SK-N-SH (cell line): Measurements from ENCODE around the gene TPD52L1. TPM values are rescaled to one million over a fixed set of nuclear protein-coding genes. Genes with fewer than 3 reads are reported as not detected.

Experiments
- CTCF ChIA-PET: fragments of 300-600, 350-600 bp; formaldehyde crosslinking; extraction: SDS; loops from one replicate; lab custom pipeline; 2021; lab: Yijun Ruan, JAX
- POLR2A ChIA-PET: fragments of 350-600 bp; sonication (Branson Sonifier 250); formaldehyde crosslinking; extraction: SDS; loops from one replicate; lab custom pipeline; 2020; ENCODE audit warnings: antibody characterized with exemption, inconsistent platforms; lab: Yijun Ruan, JAX
- DNase-seq: peaks from one replicate; pipeline ENCODE4 v3.0.0; 2012
- H2AFZ ChIP-seq: fragments of 200-600 bp; sonication (generic); 2 replicates; pipeline ENCODE4 v1.8.1; 2016; ENCODE audit warnings: antibody characterized with exemption, mild to moderate bottlenecking, low read depth
- H3F3A ChIP-seq: fragments of 200-600 bp; sonication (generic); replicated peaks from 2 replicates; pipeline ENCODE3; 2016; ENCODE audit warnings: antibody characterized with exemption, mild to moderate bottlenecking; ENCODE audit not compliant: insufficient read depth
- H3K27ac ChIP-seq, 2 experiments: fragments of 200-500 bp in 1 of 2; fragments of 200-600 bp in 1 of 2; sonication (Bioruptor generic) in 1 of 2; sonication (generic), shearing (Covaris generic) in 1 of 2; 2 replicates each; pipeline versions ENCODE4 v1.5.1 to v1.6.1; 2014 to 2016; ENCODE audit warnings: low read depth in 2 of 2, inconsistent platforms in 1 of 2, low read length in 1 of 2, mild to moderate bottlenecking in 1 of 2, mixed read lengths in 1 of 2
- H3K27me3 ChIP-seq: fragments of 200-600 bp; sonication (generic), shearing (Covaris generic); 2 replicates; pipeline ENCODE4 v1.6.1; 2016; ENCODE audit warnings: mixed run types; ENCODE audit not compliant: insufficient read depth
- H3K36me3 ChIP-seq, 2 experiments: fragments of 200-500 bp in 1 of 2; fragments of 200-600 bp in 1 of 2; sonication (Bioruptor generic) in 1 of 2; sonication (generic) in 1 of 2; replicated peaks in 1 of 2; 2 replicates each; pipeline versions ENCODE3 to v1.5.1; 2014 to 2016; ENCODE audit warnings: low read length in 1 of 2, mild to moderate bottlenecking in 1 of 2; ENCODE audit not compliant: insufficient read depth in 2 of 2, control insufficient read depth in 1 of 2
- H3K4me1 ChIP-seq, 2 experiments: fragments of 200-500 bp in 1 of 2; fragments of 200-600 bp in 1 of 2; sonication (Bioruptor generic) in 1 of 2; sonication (generic), shearing (Covaris generic) in 1 of 2; 2 replicates each; pipeline versions ENCODE4 v1.5.1 to v1.6.1; 2014 to 2016; ENCODE audit warnings: low read depth in 1 of 2, low read length in 1 of 2, mixed run types in 1 of 2; ENCODE audit not compliant: insufficient read depth in 2 of 2, control insufficient read depth in 1 of 2
- H3K4me2 ChIP-seq: fragments of 200-600 bp; sonication (generic), shearing (Covaris generic); 2 replicates; pipeline ENCODE4 v1.6.1; 2017; ENCODE audit warnings: mixed run types
- H3K4me3 ChIP-seq, 2 experiments: fragments of 200-500 bp in 1 of 2; fragments of 200-600 bp in 1 of 2; sonication (Bioruptor generic) in 1 of 2; sonication (generic), shearing (Covaris generic) in 1 of 2; 2 replicates each; pipeline versions ENCODE4 v1.5.1 to v1.8.1; 2014 to 2016; ENCODE audit warnings: low read depth in 2 of 2, inconsistent platforms in 1 of 2, low read length in 1 of 2, mild to moderate bottlenecking in 1 of 2, mixed read lengths in 1 of 2, moderate library complexity in 1 of 2
- H3K79me2 ChIP-seq: fragments of 200-600 bp; sonication (generic); 2 replicates; pipeline ENCODE4 v1.8.1; 2017; ENCODE audit warnings: mild to moderate bottlenecking; ENCODE audit not compliant: insufficient read depth
- H3K9ac ChIP-seq: fragments of 200-600 bp; sonication (generic); 2 replicates; pipeline ENCODE4 v1.6.1; 2017; ENCODE audit warnings: mixed run types
- H3K9me2 ChIP-seq: fragments of 200-600 bp; sonication (generic); 2 replicates; pipeline ENCODE4 v1.6.1; 2017; ENCODE audit warnings: mixed run types
- H3K9me3 ChIP-seq: fragments of 200-600 bp; sonication (generic); 2 replicates; pipeline ENCODE4 v1.6.1; 2017; ENCODE audit warnings: mixed run types, mild to moderate bottlenecking, moderate library complexity
- H4K20me1 ChIP-seq: fragments of 200-600 bp; sonication (generic); 2 replicates; pipeline ENCODE4 v1.6.1; 2017; ENCODE audit warnings: mild to moderate bottlenecking, mixed run types; ENCODE audit not compliant: insufficient read depth
- FOXJ3 ChIP-seq: sonication (generic); formaldehyde crosslinking; IDR thresholded peaks from 2 replicates; pipeline ENCODE4 v1.5.1; 2020; ENCODE audit warnings: mild to moderate bottlenecking, missing genetic modification reagents
- GABPA ChIP-seq: IDR thresholded peaks from 2 replicates; pipeline ENCODE4 v1.4.0; 2012; ENCODE audit warnings: low read depth, mild to moderate bottlenecking
- GATA2 ChIP-seq: sonication (generic); formaldehyde crosslinking; IDR thresholded peaks from 2 replicates; pipeline ENCODE4 v1.5.0; 2020; ENCODE audit warnings: mild to moderate bottlenecking, missing genetic modification reagents
- MEF2A ChIP-seq: IDR thresholded peaks from 2 replicates; pipeline ENCODE4 v1.4.0; 2012; ENCODE audit warnings: low read depth, borderline replicate concordance
- POLR2AphosphoS5 ChIP-seq: IDR thresholded peaks from 2 replicates; pipeline ENCODE4 v1.6.1; 2012; ENCODE audit warnings: low read depth, low read length
- RAD21 ChIP-seq: IDR thresholded peaks from 2 replicates; pipeline ENCODE4 v1.6.1; 2012; ENCODE audit warnings: mild to moderate bottlenecking, low read length
- RFX5 ChIP-seq: IDR thresholded peaks from 2 replicates; pipeline ENCODE4 v1.6.1; 2012; ENCODE audit warnings: mild to moderate bottlenecking, improper control_type of control experiment, low read length
- RXRA ChIP-seq: IDR thresholded peaks from 2 replicates; pipeline ENCODE4 v1.4.0; 2012; ENCODE audit warnings: low read depth, mild to moderate bottlenecking, borderline replicate concordance
- TAF1 ChIP-seq: IDR thresholded peaks from 2 replicates; pipeline ENCODE4 v1.6.1; 2012; ENCODE audit warnings: low read depth, mild to moderate bottlenecking, low read length, moderate library complexity, borderline replicate concordance
- TCF12 ChIP-seq: IDR thresholded peaks from 2 replicates; pipeline ENCODE4 v1.4.0; 2012
- YY1 ChIP-seq: IDR thresholded peaks from 2 replicates; pipeline ENCODE4 v1.4.0; 2012; ENCODE audit warnings: low read depth, mild to moderate bottlenecking
- WGBS: methylation state at CpG from one replicate; pipeline ENCODE4 v1.1.6; 2017; ENCODE audit warnings: low lambda C conversion rate; 5-methylcytosine and 5-hydroxymethylcytosine counted together
- polyA plus RNA-seq, 3 experiments: library from polyadenylated mRNA; depleted of rRNA; stranded (reverse); fragments of >200 nt; gene quantifications; 2 replicates each; pipeline ENCODE4 v1.2.3, GENCODE V29; 2012
- TF ChIP-seq, protein P1 (sequence below): IDR thresholded peaks from 2 replicates; pipeline ENCODE4 v1.4.0; 2012; ENCODE audit warnings: low read depth
- TF ChIP-seq, protein P2 (sequence below): fragments of 150-350 bp; IDR thresholded peaks from 2 replicates; pipeline ENCODE4 v1.6.1; 2016; ENCODE audit warnings: mild to moderate bottlenecking, low read depth, low read length
- TF ChIP-seq, protein P3 (sequence below): fragments of 150-350 bp; IDR thresholded peaks from 2 replicates; pipeline ENCODE4 v1.6.1; 2017; ENCODE audit warnings: antibody characterized with exemption, low read length, low read depth, borderline replicate concordance

The TPD52L1 gene
- polyA plus RNA-seq, 1 of the 3 experiments (the other 2 are of a cell fraction), result 0.13 TPM

GRCh38 chr6:125310994-125311649, 157.5 kb downstream of the TPD52L1 start (continued):
- no peak for TF ChIP-seq YY1
- TF ChIP-seq RXRA, result no peak

- POLR2A ChIA-PET, result no interaction called here
These were observed 158.9 kb downstream of the TPD52L1 start for GRCh38 chr6:125312478-125312877.

GRCh38 chr6:125312950-125313349, 159.4 kb downstream of the TPD52L1 start:
- no peak for DNase-seq
- Histone ChIP-seq H3K4me2 (no peak overlapping the region), H3K36me3 (no peaks in the 10 kb centered on the region), H3K4me1 (peaks cover 0 to 2% of the 10 kb centered on the region in 2 experiments; a peak in 1 of 4 replicates), H2AFZ (no peak overlapping the region), H3K4me3 (no peak overlapping the region), H3K9me3 (no peaks in the 10 kb centered on the region), H3K27me3 (peaks cover 20% of the 10 kb centered on the region; the same call in 1 of the 2 replicates), H3K9me2 (no peaks in the 10 kb centered on the region), H3K27ac (no peak overlapping the region), H3K9ac (no peak overlapping the region), H3F3A (no peaks in the 10 kb centered on the region), H3K79me2 (no peaks in the 10 kb centered on the region), H4K20me1 (no peaks in the 10 kb centered on the region)
- TF ChIP-seq, protein P1, sequence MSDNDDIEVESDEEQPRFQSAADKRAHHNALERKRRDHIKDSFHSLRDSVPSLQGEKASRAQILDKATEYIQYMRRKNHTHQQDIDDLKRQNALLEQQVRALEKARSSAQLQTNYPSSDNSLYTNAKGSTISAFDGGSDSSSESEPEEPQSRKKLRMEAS, result no peak
- TF ChIP-seq GATA2 (no peak), RXRA (no peak), MEF2A (no peak), YY1 (no peak)
- ChIA-PET POLR2A (no interaction called here), CTCF (interaction anchor here (0.6 to 11.1 kb wide), 13 partner anchors 10 to 683 kb away, joined by 3 to 278 read pairs (median 12); partner anchors contain the start of genes HDDC2 and HEY2)
- 70% methylated on average over 3 of the region's 4 CpGs for WGBS

More at GRCh38 chr6:125312478-125312877, 158.9 kb downstream of the TPD52L1 start:
- H3K36me3 ChIP-seq, result no peaks in the 10 kb centered on the region
- H2AFZ ChIP-seq, result no peak overlapping the region
- H4K20me1 ChIP-seq, result no peaks in the 10 kb centered on the region
- H3K9ac ChIP-seq, result no peak overlapping the region
- TF ChIP-seq, protein P2, sequence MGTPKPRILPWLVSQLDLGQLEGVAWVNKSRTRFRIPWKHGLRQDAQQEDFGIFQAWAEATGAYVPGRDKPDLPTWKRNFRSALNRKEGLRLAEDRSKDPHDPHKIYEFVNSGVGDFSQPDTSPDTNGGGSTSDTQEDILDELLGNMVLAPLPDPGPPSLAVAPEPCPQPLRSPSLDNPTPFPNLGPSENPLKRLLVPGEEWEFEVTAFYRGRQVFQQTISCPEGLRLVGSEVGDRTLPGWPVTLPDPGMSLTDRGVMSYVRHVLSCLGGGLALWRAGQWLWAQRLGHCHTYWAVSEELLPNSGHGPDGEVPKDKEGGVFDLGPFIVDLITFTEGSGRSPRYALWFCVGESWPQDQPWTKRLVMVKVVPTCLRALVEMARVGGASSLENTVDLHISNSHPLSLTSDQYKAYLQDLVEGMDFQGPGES, result no peak
- no peak for TF ChIP-seq POLR2AphosphoS5
- TF ChIP-seq, protein P3, sequence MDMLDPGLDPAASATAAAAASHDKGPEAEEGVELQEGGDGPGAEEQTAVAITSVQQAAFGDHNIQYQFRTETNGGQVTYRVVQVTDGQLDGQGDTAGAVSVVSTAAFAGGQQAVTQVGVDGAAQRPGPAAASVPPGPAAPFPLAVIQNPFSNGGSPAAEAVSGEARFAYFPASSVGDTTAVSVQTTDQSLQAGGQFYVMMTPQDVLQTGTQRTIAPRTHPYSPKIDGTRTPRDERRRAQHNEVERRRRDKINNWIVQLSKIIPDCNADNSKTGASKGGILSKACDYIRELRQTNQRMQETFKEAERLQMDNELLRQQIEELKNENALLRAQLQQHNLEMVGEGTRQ, result no peak
- TF ChIP-seq RAD21, result no peak
- no peak for TF ChIP-seq GABPA
- no peak for TF ChIP-seq RXRA
- no peak for TF ChIP-seq FOXJ3 (CRISPR knock-in tag)
- no peak for TF ChIP-seq TCF12
- no peak for TF ChIP-seq TAF1
- no peak for TF ChIP-seq RFX5
- WGBS, result 38% methylated on average over 2 of the region's 2 CpGs
- peaks cover 20% of the 10 kb centered on the region; the same call in 1 of the 2 replicates for H3K27me3 ChIP-seq
- H3K9me3 ChIP-seq, result no peaks in the 10 kb centered on the region
- H3K79me2 ChIP-seq, result no peaks in the 10 kb centered on the region
- CTCF ChIA-PET, result interaction anchor here (0.6 to 11.1 kb wide), 17 partner anchors 10 to 683 kb away, joined by 3 to 278 read pairs (median 4); partner anchors contain the start of genes HDDC2, HEY2 and NCOA7
- H3K4me2 ChIP-seq, result no peak overlapping the region
- H3F3A ChIP-seq, result no peaks in the 10 kb centered on the region
- H3K9me2 ChIP-seq, result no peaks in the 10 kb centered on the region
- no peak for DNase-seq
- no peak overlapping the region for H3K4me3 ChIP-seq
- H3K27ac ChIP-seq, result no peak overlapping the region
- peaks cover 0 to 2% of the 10 kb centered on the region in 2 experiments; a peak in 1 of 4 replicates for H3K4me1 ChIP-seq
